Lower leg skin (tissue), 4 donors: ENCODE results near the gene TMCC1. TPM values are rescaled to one million over a fixed set of nuclear protein-coding genes. Genes with fewer than 3 reads are reported as not detected.

Experiments used
- DNase-seq, 2 donors: peaks; one replicate each; pipeline ENCODE4 v3.0.0-alpha.2; 2019; ENCODE audit warnings: low spot score in 2 of 2
- H3K4me3 ChIP-seq: fragments of 200-600 bp; sonication (generic); 2 replicates; pipeline ENCODE4 v1.5.1; 2017; ENCODE audit warnings: mild to moderate bottlenecking, low read depth; ENCODE audit not compliant: poor library complexity, severe bottlenecking
- CTCF ChIP-seq, 3 donors: fragments of 450-650 bp; IDR thresholded peaks; one replicate each; pipeline ENCODE4 v1.5.1; 2016; ENCODE audit warnings: antibody characterized with exemption in 3 of 3, mild to moderate bottlenecking in 3 of 3, moderate library complexity in 2 of 3
- POLR2A ChIP-seq, 2 donors: fragments of 450-650 bp; IDR thresholded peaks; one replicate each; pipeline ENCODE4 v1.6.1; 2016 to 2017; ENCODE audit warnings: antibody characterized with exemption in 2 of 2, mild to moderate bottlenecking in 1 of 2, moderate library complexity in 1 of 2
- WGBS, 2 donors: methylation state at CpG; one replicate each; pipeline ENCODE4 v1.1.5; 2018; 5-methylcytosine and 5-hydroxymethylcytosine counted together
- intact Hi-C: fragments of 100-400 bp; cut with DNase I; formaldehyde crosslinking; loops from one replicate; pipeline ENCODE4 v1.15.0; 2023; ENCODE audit warnings: low total_unique reads
- total RNA-seq, 4 donors: library from RNA; depleted of rRNA; stranded (reverse); fragments of >200 nt; gene quantifications; one replicate each; pipeline ENCODE4 v1.1.0, GENCODE V29; 2016

Gene TMCC1
- total RNA-seq, 4 donors from 2014 or later: 15.1 to 28.6 (median 18.8) TPM

GRCh38 chr3:129599073-129599472 lies 294.4 kb downstream of the TMCC1 start:
- TF ChIP-seq POLR2A (IDR thresholded peaks at IDR 0.05) (no peak), CTCF (IDR thresholded peaks at IDR 0.05) (no peak)
- 67 to 84% methylated on average over 19 of the region's 19 CpGs for WGBS, 2 donors
- H3K4me3 ChIP-seq: no peak overlapping the region
- intact Hi-C loops: no loop called here
- DNase-seq: no peak

- WGBS, 2 donors: 73 to 77% methylated on average over 10 to 11 of the region's 11 CpGs
- no peak overlapping the region for H3K4me3 ChIP-seq
- intact Hi-C loops: no loop called here
- TF ChIP-seq CTCF (IDR thresholded peaks at IDR 0.05) (no peak), POLR2A (IDR thresholded peaks at IDR 0.05) (no peak)
- no peak for DNase-seq
Measured at GRCh38 chr3:129598484-129598883, 295.0 kb downstream of the TMCC1 start.

- TF ChIP-seq POLR2A (IDR thresholded peaks at IDR 0.05) (no peak), CTCF (IDR thresholded peaks at IDR 0.05) (no peak)
- no peak for DNase-seq
- WGBS, 2 donors: 43 to 54% methylated on average over 5 of the region's 5 CpGs
- H3K4me3 ChIP-seq: no peak overlapping the region
- intact Hi-C loops: no loop called here
Measured at GRCh38 chr3:129598000-129598381, 295.5 kb downstream of the TMCC1 start.

Other genes starting within 250 kb of the TMCC1 start
- gene TRH, start 81.0 kb upstream of the TMCC1 start, total RNA-seq: under 1 TPM in 1 of 4 donors, not detected in 3; 0.30 TPM
- not detected for gene ALG1L2, start 188.1 kb upstream of the TMCC1 start, total RNA-seq